GM21717 (cell line): Measurements from ENCODE around the gene GPRC5D.

ENCODE experiments used
- ATAC-seq: cut with Tn5 transposase; IDR thresholded peaks from one replicate; pipeline ENCODE4 v1.9.1; 2021; ENCODE audit warnings: mild to moderate bottlenecking, moderate library complexity; ENCODE audit not compliant: unreplicated experiment

GPRC5D gene

DNA sequence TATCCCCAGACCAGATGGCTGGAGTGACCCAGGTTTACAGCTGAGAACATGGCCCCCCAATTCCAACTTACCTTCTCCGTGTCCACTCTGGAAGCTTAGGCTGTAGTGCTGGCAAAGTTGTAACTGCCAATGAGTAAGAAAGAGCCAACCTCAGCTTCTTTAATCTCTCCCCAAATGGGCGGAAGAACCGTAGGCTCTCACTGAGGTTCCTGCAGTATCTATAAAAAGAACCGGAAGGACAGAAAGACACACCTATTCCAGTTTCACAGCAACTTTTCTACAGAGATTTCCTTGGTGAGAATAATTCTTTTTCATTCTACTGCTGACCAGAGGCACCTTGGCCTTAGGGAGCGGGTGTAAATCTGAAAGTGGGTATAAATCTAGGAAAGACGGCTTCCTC lies at the start of gene GPRC5D:
Gene GPRC5D, minus strand, starts transcription at position 135 of the 400 bp plus-strand sequence. CDS start 1,786 bp downstream, outside the sequence.
- no peak for ATAC-seq

DNA sequence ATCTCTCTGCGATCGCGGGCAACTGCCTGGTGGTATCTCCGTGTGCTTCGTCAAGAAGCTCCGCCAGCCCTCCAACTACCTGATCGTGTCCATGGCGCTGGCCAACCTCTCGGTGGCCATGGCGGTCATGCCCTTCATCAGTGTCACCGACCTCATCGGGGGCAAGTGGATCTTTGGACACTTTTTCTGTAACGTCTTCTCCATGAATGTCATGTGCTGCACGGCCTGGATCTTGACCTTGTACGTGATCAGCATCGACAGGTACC lies 49.7 kb upstream of the GPRC5D start:
- ATAC-seq = no peak

DNA sequence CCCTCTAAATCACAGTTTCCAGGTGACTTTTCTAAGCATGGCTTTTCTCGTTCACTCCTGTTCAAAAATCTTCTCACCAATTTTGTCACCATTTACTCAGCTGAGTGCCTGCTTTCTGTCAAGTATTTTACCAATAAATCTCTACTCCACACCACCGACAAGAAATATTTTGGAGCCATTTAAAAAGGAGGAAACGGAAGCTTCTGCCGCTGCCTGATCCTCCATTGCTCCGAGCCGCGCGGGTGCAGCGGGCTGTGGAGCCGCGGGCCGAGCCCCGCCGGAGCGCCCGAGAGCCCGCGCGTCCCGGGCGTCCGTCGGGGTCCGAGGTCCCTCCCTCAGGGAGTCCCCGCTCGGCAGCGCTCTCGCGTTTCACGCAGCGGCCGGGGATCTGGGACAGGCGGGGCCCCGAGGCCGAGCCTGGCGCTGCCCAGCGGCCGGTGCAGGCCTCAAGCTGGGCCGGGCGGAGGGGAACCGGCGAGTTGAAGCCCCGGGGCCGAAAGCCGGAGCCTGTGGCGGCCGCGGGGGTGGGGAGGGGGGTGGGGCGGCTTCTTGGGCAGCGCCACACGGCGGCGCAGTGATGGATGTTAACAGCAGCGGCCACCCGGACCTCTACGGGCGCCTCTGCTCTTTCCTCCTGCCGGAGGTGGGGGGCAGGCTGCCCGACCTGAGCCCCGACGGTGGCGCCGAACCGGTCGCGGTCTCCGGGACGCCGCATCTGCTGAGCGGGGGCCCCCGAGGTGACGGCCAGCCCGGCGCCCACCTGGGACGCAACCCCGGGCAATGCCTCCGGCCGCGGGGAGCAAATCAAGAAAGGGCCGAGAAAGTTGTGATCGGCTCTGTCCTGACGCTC lies 49.2 kb upstream of the GPRC5D start:
- ATAC-seq = peak; percentile 10

DNA sequence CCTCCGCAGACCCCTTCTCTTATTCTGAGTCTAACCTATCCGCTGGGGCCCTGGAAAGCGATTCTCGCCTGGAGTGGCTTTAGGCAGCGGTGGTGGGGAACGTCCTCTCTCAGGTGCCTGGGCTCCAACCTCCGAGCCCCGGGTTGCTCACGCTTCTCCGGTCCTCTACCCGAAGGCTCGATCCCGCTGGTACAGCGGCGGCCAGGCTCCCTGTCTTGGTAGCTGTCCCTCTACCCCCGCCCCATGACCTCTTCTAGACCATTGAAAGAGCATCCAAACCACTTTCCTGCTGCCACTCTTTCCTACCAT lies 48.6 kb upstream of the GPRC5D start:
- peak; percentile 33 for ATAC-seq

DNA sequence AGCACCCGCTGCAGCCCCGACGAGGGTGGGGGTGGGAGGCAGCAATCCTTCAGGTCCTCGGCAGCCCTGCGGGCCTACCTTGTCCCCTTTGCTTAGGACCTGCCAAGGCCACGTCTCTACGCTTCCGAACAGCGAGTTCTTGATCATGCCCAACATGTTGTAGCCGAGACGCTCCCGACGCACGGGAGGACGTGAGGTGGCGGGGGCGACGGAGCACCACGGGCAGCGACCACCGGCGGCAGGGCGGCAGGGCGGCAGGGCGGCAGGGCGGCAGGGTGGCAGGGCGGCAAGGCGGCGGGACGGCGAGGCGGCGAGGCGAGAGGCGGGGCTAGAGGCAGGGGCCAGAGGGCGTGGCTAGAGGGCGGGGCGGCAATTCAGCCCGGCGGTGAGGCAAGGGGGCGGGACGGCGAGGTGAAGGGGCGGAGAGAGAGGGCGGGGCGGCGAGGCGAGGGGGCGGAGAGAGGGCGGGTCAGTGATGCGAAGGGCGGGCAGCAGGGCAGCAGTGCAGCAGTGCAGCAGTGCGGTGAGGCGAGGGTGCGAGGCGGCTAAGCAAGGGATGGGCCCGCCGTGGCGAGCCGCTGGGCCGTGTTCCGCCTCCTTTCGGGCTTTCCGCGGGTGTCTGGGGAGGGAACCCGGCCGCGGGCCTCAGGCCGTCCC lies 48.1 kb upstream of the GPRC5D start, which contains the start of gene HEBP1:
Gene HEBP1, minus strand, starts transcription at position 307 of the 657 bp plus-strand sequence. Its CDS starts 151 bp downstream, at position 156.
- ATAC-seq = peak; percentile 86

DNA sequence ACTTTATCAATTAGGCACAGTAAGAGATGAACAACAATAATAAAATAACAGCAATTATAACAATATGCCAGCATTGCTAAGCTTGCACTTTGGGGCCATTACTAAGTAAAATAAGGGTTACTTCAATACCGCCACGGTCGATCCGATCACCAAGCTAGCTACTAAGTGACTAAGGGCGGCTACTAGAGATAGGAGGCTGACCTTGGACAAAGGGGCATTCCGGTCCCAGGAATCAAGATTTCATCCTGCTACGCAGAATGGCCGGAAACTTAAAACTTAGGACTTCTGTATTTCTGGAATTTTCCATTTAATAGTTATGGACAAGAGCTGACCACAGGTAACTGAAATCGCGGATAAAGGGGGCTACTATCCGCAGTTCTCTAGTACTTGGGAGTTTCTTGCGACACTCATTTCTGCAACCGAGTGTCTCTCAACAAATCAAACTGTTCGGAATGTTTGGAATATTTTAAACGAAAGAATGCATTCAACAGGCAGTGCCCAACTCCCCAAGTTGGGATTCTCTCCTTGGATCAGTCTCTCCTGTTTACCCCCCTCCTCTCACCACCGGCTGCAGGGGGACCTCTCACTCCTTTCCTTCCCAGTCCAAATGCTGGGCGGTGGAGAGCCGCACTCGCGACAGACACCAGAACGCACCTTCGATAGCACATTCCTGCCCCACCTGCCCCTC lies 47.4 kb upstream of the GPRC5D start:
- no peak for ATAC-seq

DNA sequence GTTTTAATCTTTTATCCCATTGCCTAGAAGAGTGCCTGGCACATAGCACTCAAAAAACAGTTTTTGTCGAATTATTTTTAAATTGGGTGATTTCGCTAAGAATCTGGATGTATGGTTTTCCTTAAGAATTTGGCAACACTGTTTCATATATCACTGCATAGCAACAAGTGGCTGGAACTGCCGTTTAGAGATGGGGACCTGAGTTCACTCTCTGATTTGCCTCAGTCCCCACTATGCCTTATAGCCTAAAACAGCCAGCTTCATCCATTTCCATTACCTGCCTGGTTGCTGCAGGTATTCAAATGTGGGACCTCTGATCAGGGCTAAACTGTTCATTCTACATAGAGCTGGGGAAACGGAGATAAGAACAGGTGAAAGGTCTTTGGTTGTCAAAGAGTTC lies 46.3 kb upstream of the GPRC5D start:
- ATAC-seq = no peak

DNA sequence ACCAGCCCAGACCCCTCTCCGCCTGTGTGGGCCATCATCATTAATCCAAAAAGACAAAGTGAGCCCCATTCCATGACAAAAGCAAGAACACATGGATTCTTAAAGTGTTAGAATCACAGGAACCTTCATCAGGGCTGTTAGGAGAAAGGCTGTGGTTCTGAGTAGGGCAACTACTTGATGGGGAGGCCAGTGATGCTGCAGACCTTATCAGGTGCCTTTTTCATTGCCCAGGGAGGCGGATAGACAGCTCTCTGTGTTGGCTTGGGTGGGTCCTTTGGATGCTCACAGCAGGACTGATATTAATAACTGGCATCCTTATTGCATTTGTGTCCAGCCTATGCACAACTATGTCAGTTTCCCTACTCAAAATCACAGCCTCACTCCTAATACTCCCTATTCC lies 45.8 kb upstream of the GPRC5D start:
- ATAC-seq = no peak

DNA sequence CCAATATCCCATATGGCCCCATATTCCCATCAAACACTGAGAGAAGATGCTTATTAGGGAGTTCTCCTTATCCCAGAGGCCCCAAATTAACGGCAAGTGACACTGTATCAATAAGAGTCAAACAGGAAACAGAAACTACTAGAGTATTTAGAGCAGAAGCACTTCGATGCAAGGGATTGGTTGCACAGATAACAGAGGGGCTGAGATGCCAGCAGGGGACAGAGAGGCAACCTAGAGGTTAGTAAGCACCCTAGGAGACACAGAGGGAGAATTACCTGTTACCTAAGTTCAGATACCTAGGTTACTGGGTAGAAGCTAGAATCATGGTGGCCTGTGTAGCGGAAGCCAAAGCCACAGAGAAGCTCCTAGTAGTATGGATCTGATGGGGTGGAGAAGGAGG lies 45.2 kb upstream of the GPRC5D start:
- ATAC-seq = no peak

DNA sequence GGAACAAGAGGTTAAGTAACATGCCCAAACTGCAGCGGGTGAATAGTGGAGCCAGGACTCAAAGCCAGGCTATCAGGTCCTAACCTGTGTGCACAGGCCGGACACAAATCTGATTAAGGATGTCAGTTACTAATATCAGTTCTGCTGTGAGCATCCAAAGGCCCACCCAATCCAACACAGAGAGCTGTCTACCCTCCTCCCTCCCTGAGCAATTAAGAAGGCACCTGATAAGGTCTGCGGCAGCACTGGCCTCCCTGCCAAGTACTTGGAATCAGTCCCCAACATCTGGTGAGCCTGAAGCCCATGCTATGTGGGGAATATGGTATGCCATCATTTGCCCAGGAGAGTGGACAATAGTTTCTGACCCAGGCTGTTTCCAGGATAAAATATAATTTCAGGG lies 44.2 kb upstream of the GPRC5D start:
- no peak for ATAC-seq

DNA sequence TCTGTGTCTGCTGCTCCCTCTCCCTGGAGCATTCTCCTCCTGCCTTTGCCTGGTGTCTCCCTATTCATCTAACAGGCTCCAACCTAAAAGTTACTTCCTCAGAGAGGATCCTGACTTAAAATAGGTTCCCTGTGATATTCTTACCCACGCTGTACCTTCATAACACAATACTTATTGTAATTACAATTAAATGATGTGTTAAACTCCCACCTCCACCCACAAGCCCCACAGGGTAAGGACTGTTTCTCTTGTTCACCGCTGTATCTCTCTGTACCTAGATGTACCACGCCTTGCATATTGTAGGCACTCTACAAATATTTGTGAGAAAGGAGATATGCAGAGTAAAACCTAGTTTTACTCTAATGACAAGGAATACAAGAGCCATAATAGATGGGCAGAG lies 43.1 kb upstream of the GPRC5D start:
- no peak for ATAC-seq

DNA sequence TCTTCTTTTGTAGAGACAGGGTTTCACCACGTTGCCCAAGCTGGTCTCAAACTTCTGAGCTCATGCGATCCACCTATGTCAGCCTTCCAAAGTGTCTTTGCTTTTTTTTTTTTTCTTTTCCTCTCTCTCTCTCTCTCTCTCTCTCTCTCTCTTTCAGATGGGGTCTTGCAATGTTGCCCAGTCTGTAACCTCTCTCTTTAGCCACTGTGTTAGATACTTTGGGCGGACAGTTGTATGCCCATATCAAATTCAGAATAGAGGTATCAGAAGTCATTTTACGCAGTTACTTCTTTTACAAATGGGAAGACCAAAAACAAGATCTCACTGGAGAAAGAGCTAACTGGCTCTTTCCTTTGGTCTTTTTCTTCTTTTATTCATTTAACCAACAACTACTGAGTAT lies 41.4 kb upstream of the GPRC5D start:
- ATAC-seq = no peak

DNA sequence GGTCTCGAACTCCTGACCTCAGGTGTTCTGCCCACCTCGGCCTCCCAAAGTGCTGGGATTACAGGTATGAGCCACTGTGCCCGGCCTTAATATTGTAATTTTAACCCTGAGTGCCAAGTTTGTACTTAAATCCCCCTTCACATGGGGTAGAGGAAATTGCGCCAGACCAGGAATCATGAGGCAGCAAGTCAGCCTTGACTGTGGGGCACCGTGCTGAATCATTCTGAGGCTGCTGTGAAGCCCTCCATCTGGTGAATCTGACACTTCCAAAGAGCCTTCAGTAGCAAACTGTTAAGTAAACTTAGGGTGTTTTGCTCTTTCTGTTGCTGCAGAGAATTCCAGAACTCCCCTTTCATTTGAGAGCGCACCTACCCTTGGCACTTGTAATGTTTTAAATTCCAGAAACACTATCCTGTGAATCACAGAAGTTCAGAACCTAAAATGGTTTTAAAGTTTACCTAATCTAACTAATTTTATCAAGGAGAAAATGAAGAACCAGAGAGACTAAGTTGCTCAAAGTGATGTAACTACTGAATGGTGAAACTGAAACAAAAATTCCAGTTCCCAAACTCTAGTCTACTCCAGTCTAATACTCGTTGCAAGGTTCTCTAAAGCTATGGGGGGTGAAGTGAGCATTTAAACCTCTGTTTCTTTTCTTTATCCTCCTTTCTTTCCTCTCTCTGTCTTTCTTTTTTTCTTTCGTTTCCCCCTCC lies 40.6 kb upstream of the GPRC5D start:
- no peak for ATAC-seq

DNA sequence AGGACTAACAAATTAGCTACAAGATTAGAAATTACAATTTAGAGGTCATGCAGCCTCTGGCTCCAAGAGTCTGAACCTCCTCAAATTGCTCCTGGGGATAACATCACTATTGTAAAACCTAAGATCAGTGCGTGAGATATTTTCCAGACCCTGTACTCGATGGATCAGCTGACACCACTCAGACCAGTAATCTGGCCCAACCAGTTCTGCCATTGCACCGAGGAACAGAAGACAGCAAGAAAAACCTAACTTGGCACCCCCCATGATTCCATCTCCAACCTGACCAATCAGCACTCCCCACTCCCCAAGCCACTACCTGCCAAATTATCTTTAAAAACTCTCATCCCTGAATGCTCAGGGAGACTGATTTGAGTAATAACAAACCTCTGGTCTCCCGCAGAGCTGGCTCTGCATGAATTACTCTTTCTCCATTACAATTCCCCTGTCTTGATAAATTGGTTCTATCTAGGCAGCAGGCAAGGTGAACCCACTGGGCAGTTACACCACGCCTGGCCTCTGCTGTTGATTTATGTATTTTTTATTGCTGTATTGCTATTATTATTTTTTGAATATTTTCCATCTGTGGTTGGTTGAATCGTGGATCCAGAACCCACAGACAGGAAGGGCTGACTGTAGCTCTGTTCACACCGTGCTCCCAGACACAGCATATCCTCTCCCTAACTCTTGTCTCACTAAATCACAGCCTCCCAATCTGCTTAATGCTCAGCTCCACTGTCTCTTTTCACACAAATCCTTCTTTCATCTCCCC lies 38.9 kb upstream of the GPRC5D start:
- ATAC-seq = no peak

DNA sequence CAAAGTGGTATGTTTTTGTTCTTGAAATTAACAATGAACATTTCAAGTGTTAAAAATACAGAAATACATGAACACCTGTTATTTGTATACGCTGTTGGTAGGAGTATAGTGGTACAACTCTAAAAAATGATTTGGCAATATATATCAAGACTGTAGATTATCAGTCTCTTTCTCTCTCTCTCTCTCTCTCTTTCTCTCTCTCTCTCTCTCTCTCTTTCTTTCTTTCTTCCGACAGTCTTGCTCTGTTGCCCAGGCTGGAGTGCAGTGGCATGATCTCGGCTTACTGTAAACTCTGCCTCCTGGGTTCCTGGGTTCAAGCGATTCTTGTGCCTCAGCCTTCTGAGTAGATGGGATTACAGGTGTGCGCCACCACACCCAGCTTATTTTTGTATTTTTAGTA lies 35.5 kb upstream of the GPRC5D start:
- no peak for ATAC-seq

DNA sequence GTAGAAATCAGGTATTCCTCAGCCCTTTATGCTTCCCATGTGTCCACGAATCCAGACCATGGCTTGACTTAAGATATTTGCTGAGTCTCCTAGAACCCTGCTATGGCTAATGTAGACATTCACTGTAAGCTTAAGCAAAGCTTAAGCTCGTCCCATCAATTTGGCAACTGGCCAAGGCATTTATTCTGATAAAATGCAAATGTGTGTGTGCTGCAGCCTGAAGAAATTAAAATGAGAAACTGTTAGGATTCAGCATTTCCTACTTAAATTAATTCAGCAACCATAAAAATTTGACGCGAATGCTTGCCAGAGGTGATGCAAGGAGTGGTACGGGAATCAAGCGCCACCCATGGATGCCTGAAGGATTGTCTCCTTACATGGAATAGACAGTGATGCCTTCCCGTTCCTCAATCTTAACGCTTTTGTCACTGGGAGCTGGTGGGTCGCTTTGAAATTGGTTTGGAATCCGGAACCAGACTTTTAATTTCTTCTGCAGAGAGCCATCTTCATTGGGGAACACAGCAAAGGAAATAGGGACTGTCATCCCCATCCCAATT lies 34.9 kb upstream of the GPRC5D start:
- no peak for ATAC-seq

DNA sequence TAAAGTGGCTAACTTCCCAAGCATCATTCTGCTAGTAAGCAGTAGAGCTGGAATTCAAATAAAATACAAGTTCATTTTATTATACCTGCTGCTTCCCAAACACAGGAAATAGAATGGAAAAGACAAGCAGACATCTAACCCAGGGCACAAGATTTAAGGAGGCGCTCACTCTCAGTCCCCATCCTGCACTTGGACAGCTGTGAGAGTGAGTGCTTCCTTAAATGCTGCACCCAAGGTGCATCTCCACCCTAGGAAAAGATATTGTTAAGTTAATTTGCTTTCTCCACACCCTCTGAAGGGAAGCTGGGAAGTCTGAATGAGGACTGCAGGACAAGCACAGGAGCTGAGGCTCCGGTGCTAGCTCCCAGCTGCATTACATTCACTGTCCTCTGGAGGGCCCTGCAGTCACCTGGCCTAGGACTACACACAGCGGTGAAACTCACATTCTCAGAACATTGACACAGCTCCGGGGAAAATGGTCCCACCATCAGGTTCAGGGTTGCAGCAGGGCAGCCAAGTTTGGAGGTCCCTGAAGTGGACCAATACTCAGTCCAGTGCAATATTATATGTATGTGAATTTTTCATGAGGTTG lies 33.9 kb upstream of the GPRC5D start:
- no peak for ATAC-seq

DNA sequence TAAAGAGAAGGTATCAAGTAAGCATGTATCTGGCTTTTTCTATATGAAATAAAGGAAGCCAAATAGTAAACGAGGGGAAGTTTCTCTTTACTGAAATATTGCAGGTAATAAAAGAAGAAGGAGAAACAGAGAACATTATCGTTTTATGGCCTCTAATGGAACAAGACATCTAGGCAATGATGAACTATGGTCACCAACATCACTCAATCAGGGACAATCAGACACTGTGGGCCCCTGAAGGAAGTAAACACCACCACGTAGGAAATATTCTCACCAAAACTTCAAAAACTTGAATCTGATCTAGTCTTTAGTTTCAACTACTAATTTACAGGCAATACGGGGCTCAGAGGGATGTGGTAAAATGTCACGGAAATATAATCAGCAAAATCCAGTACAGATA lies 32.2 kb upstream of the GPRC5D start:
- no peak for ATAC-seq

DNA sequence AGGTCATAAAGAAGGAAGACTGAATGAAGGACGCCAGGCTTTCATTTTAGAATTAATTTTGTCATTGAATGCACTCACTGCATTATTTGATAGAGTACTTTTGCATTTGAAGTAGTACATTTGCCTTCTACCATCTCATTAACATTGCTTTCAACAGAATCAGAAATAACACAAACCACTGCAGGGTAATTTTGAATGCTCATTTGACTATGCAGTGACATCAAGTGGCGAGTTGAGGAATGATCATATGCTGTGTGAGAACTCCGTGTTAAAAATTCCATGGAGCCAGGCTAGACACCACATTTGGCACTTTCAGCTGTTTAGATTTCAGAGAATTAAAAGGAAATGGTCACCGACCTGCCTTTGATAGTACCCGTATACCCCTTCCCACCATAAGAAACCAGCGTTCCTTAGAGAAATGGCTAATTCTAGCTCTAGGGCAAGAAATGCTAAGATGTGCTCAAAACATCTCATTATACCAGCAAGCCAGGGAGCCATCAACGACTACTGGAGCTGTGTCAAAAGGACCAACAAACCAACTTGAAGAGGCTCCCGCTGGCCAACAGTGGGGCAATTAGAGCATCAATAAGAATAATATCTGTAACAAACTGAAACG lies 31.6 kb upstream of the GPRC5D start:
- no peak for ATAC-seq

DNA sequence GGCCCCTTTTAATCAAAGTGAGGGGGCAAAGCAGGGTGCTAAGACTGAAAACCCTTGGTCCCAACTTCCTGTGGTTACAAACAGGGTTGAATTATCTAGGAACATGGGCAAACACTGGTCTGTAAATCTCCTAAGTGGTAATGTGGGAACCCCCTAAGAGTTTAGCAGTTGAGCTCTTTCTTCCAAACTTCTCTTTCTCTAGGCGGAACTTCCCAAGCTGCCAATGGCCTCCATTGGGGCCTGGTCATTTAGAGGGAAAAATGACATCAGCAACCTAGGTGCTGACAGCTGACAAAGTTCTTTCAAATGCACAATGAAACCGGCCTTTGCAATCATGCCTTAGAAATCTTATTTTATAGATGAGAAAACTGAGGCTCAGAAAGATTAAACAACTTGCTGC lies 30.4 kb upstream of the GPRC5D start:
- no peak for ATAC-seq
